NT2/D1 (cell line): ENCODE results near the gene ABR.

Source experiments
- DNase-seq: peaks from one replicate; pipeline ENCODE4 v3.0.0-alpha.2; 2011; ENCODE audit warnings: low read depth, low spot score
- H3K27me3 ChIP-seq: 2 replicates; pipeline ENCODE4 v1.6.0; 2011; ENCODE audit warnings: mild to moderate bottlenecking; ENCODE audit not compliant: insufficient read length, insufficient read depth
- H3K36me3 ChIP-seq: 2 replicates; pipeline ENCODE4 v1.6.1; 2011; ENCODE audit warnings: mild to moderate bottlenecking, low read length, mixed read lengths; ENCODE audit not compliant: insufficient read depth, insufficient read length
- H3K4me1 ChIP-seq: 2 replicates; pipeline ENCODE4 v1.5.1; 2011; ENCODE audit not compliant: insufficient read depth, insufficient read length
- H3K4me3 ChIP-seq: 2 replicates; pipeline ENCODE4 v1.5.1; 2011; ENCODE audit warnings: low read depth; ENCODE audit not compliant: insufficient read length
- H3K9ac ChIP-seq: 2 replicates; pipeline ENCODE4 v1.6.0; 2011; ENCODE audit warnings: low read depth; ENCODE audit not compliant: insufficient read length
- H3K9me3 ChIP-seq: 2 replicates; pipeline ENCODE4 v1.5.1; 2011; ENCODE audit warnings: mild to moderate bottlenecking, low read length; ENCODE audit not compliant: insufficient read depth
- SUZ12 ChIP-seq: IDR thresholded peaks from 2 replicates; pipeline ENCODE4 v1.6.1; 2011; ENCODE audit not compliant: insufficient read length, insufficient read depth; ENCODE audit errors: extremely low read depth
- YY1 ChIP-seq: IDR thresholded peaks from 2 replicates; pipeline ENCODE4 v1.6.1; 2011; ENCODE audit not compliant: insufficient read length, insufficient read depth
- ZNF274 ChIP-seq: IDR thresholded peaks from 2 replicates; pipeline ENCODE4 v1.6.1; 2011; ENCODE audit warnings: mild to moderate bottlenecking, low read depth, low read length

The ABR gene

GRCh38 chr17:1010086-1010450, 169.7 kb downstream of the ABR start:
- Histone ChIP-seq H3K9me3 (no peaks in the 10 kb centered on the region), H3K27me3 (no peaks in the 10 kb centered on the region), H3K36me3 (peaks cover 59% of the 10 kb centered on the region), H3K9ac (no peak overlapping the region), H3K4me3 (no peak overlapping the region), H3K4me1 (peaks cover 6% of the 10 kb centered on the region)
- TF ChIP-seq YY1 (no peak), SUZ12 (no peak)
- no peak for DNase-seq

- Histone ChIP-seq H3K4me3 (no peak overlapping the region), H3K9me3 (no peaks in the 10 kb centered on the region), H3K4me1 (peaks cover 10% of the 10 kb centered on the region), H3K27me3 (no peaks in the 10 kb centered on the region), H3K9ac (no peak overlapping the region), H3K36me3 (peaks cover 64% of the 10 kb centered on the region)
- DNase-seq = no peak
- no peak for TF ChIP-seq ZNF274
- no peak for TF ChIP-seq SUZ12
- no peak for TF ChIP-seq YY1
These were observed 170.3 kb downstream of the ABR start for GRCh38 chr17:1009229-1010085.

- no peak for DNase-seq
- Histone ChIP-seq H3K9ac (no peak overlapping the region), H3K27me3 (no peaks in the 10 kb centered on the region), H3K36me3 (peaks cover 77% of the 10 kb centered on the region), H3K4me3 (no peak overlapping the region), H3K4me1 (peaks cover 15% of the 10 kb centered on the region), H3K9me3 (no peaks in the 10 kb centered on the region)
- TF ChIP-seq YY1 (no peak), SUZ12 (no peak), ZNF274 (no peak)
These were observed 171.6 kb downstream of the ABR start for GRCh38 chr17:1008008-1008761.

GRCh38 chr17:1007310-1008007, 172.3 kb downstream of the ABR start:
- Histone ChIP-seq H3K9me3 (no peaks in the 10 kb centered on the region), H3K4me1 (peaks cover 16% of the 10 kb centered on the region), H3K4me3 (no peak overlapping the region), H3K27me3 (no peaks in the 10 kb centered on the region), H3K36me3 (peaks cover 84% of the 10 kb centered on the region), H3K9ac (no peak overlapping the region)
- TF ChIP-seq SUZ12 (no peak), YY1 (no peak), ZNF274 (no peak)
- DNase-seq = no peak

GRCh38 chr17:1006054-1006453, 173.7 kb downstream of the ABR start:
- Histone ChIP-seq H3K36me3 (peaks cover 86% of the 10 kb centered on the region), H3K4me1 (peaks cover 22% of the 10 kb centered on the region), H3K9me3 (no peaks in the 10 kb centered on the region), H3K9ac (no peak overlapping the region), H3K4me3 (no peak overlapping the region), H3K27me3 (no peaks in the 10 kb centered on the region)
- TF ChIP-seq YY1 (no peak), SUZ12 (no peak), ZNF274 (no peak)
- no peak for DNase-seq

GRCh38 chr17:1005361-1005946, 174.3 kb downstream of the ABR start:
- no peak for DNase-seq
- H3K36me3 ChIP-seq = peaks cover 88% of the 10 kb centered on the region
- no peak overlapping the region for H3K4me3 ChIP-seq
- no peaks in the 10 kb centered on the region for H3K27me3 ChIP-seq
- peaks cover 22% of the 10 kb centered on the region for H3K4me1 ChIP-seq
- no peak for TF ChIP-seq ZNF274
- TF ChIP-seq SUZ12 = no peak
- no peak for TF ChIP-seq YY1
- H3K9me3 ChIP-seq = no peaks in the 10 kb centered on the region
- H3K9ac ChIP-seq = no peak overlapping the region
